ENCODE results near the gene GIT1.

The GIT1 gene

GRCh38 chr17:29595107-29595942 lies 5.9 kb upstream of the GIT1 start:
- Histone ChIP-seq H3K27ac (replicated peaks) (no peak overlapping the region), H3K27me3 (ENCODE audit: insufficient read depth, poor library complexity, severe bottlenecking) (no peaks in the 10 kb centered on the region), H3K4me3 (replicated peaks; ENCODE audit: insufficient read depth, low read length) (no peak overlapping the region)
- TF ChIP-seq SPI1 (IDR thresholded peaks at IDR 0.05; ENCODE audit: borderline replicate concordance, low read depth): no peak
- TF ChIP-seq REST (IDR thresholded peaks at IDR 0.05; ENCODE audit: insufficient replicate concordance, low read depth): no peak
- no peak for TF ChIP-seq CTCF (IDR thresholded peaks at IDR 0.05; ENCODE audit: insufficient read depth, low read length)
- TF ChIP-seq GABPA (IDR thresholded peaks at IDR 0.05; ENCODE audit: low read depth): no peak
- no peak for TF ChIP-seq POLR2AphosphoS5 (IDR thresholded peaks at IDR 0.05; ENCODE audit: low read depth)
- no peak for DNase-seq (ENCODE audit: low read depth in 1 of 2, low spot score in 1 of 2)

GRCh38 chr17:29594519-29595090 lies 5.2 kb upstream of the GIT1 start:
- Histone ChIP-seq H3K27me3 (ENCODE audit: insufficient read depth, poor library complexity, severe bottlenecking) (no peaks in the 10 kb centered on the region), H3K27ac (replicated peaks) (no peak overlapping the region), H3K4me3 (replicated peaks; ENCODE audit: insufficient read depth, low read length) (0 out of 2 replicates have a peak overlapping the region, but pooled peaks have one; percentile 70)
- DNase-seq (ENCODE audit: low read depth in 1 of 2, low spot score in 1 of 2): no peak
- TF ChIP-seq CTCF (IDR thresholded peaks at IDR 0.05; ENCODE audit: insufficient read depth, low read length): no peak
- no peak for TF ChIP-seq REST (IDR thresholded peaks at IDR 0.05; ENCODE audit: insufficient replicate concordance, low read depth)
- no peak for TF ChIP-seq POLR2AphosphoS5 (IDR thresholded peaks at IDR 0.05; ENCODE audit: low read depth)
- no peak for TF ChIP-seq SPI1 (IDR thresholded peaks at IDR 0.05; ENCODE audit: borderline replicate concordance, low read depth)
- no peak for TF ChIP-seq GABPA (IDR thresholded peaks at IDR 0.05; ENCODE audit: low read depth)

- Histone ChIP-seq H3K27me3 (ENCODE audit: insufficient read depth, poor library complexity, severe bottlenecking) (no peaks in the 10 kb centered on the region), H3K27ac (replicated peaks) (no peak overlapping the region; the same call in 1 of the 2 replicates), H3K4me3 (replicated peaks; ENCODE audit: insufficient read depth, low read length) (peak overlapping the region; percentile 70)
- DNase-seq (ENCODE audit: low read depth in 1 of 2, low spot score in 1 of 2): peak in 1 of 2 experiments; percentile 38
- TF ChIP-seq SPI1 (IDR thresholded peaks at IDR 0.05; ENCODE audit: borderline replicate concordance, low read depth) (peak; percentile 10; the same call in 1 of the 2 replicates), CTCF (IDR thresholded peaks at IDR 0.05; ENCODE audit: insufficient read depth, low read length) (no peak), GABPA (IDR thresholded peaks at IDR 0.05; ENCODE audit: low read depth) (no peak), REST (IDR thresholded peaks at IDR 0.05; ENCODE audit: insufficient replicate concordance, low read depth) (peak; percentile 99), POLR2AphosphoS5 (IDR thresholded peaks at IDR 0.05; ENCODE audit: low read depth) (no peak)
Measured at GRCh38 chr17:29593591-29594518, 4.4 kb upstream of the GIT1 start.
